ENCODE measurements around the gene ESRRA. TPM values are rescaled to one million over a fixed set of nuclear protein-coding genes. Genes with fewer than 3 reads are reported as not detected.

The ESRRA gene
- total and polyA plus RNA-seq, 2 of the 8 experiments (the other 6 are each of a cell fraction or from before 2014, with no cell fraction given), result 18.2 to 37.0 TPM

GRCh38 chr11:64337538-64338249 lies 32.4 kb downstream of the ESRRA start:
- ChIA-PET CTCF (ENCODE audit: partially characterized antibody) (interaction anchor here (0.6 to 37.6 kb wide), 6 partner anchors 12 to 83 kb away, joined by 3 to 614 read pairs (median 5); partner anchors contain the start of genes CATSPERZ, CCDC88B, ESRRA and PRDX5), POLR2A (ENCODE audit: partially characterized antibody) (interaction anchor here (1.1 kb wide), 1 partner anchor 18 kb away, joined by 4 read pairs; no protein-coding TSS in a partner anchor)
- Histone ChIP-seq H4K5ac (ENCODE audit: insufficient read length, low read depth, low read length) (no peak overlapping the region), H2AK5ac (ENCODE audit: low read depth, low read length) (no peak overlapping the region), H3K9ac (replicated peaks in 1 of 4; ENCODE audit: extremely low read depth in 1 of 4, low read depth in 3 of 4, low read length in 3 of 4) (no peak overlapping the region), H3K27me3 (replicated peaks in 1 of 4; ENCODE audit: control insufficient read depth in 3 of 4, extremely low read depth in 1 of 4, insufficient read depth in 3 of 4, low read length in 3 of 4) (peaks cover 0 to 2% (median 0%) of the 10 kb centered on the region in 4 experiments; a peak in 1 of 7 replicates), H3K4ac (replicated peaks; ENCODE audit: insufficient read length, low read depth, low read length) (no peak overlapping the region), H3K36me3 (ENCODE audit: control insufficient read depth in 2 of 4, insufficient read depth in 4 of 4, low read length in 3 of 4) (no peaks in the 10 kb centered on the region), H3K4me2 (ENCODE audit: insufficient read depth in 1 of 2, low read depth in 2 of 2, low read length in 2 of 2) (no peak overlapping the region), H2BK12ac (ENCODE audit: low read depth, low read length) (no peak overlapping the region), H4K20me1 (replicated peaks in 1 of 2; ENCODE audit: control insufficient read depth in 1 of 2, insufficient read depth in 2 of 2, low read length in 2 of 2) (no peaks in the 10 kb centered on the region), H3K27ac (ENCODE audit: low read depth, low read length) (no peak overlapping the region), H3K56ac (replicated peaks; ENCODE audit: insufficient read length, low read depth, low read length) (no peak overlapping the region), H2BK120ac (replicated peaks; ENCODE audit: low read depth, low read length) (no peak overlapping the region), H2BK5ac (ENCODE audit: low read depth, low read length) (no peak overlapping the region), H3K9me3 (ENCODE audit: insufficient read depth in 2 of 2, low read depth in 1 of 2, low read length in 1 of 2) (no peaks in the 10 kb centered on the region), H3K23me2 (ENCODE audit: low read depth, low read length) (peaks cover 11% of the 10 kb centered on the region; the same call in 1 of the 2 replicates), H3K79me2 (ENCODE audit: control insufficient read depth in 1 of 2, insufficient read depth in 2 of 2, low read length in 2 of 2) (no peaks in the 10 kb centered on the region), H2BK15ac (ENCODE audit: low read length) (no peak overlapping the region), H3K4me1 (replicated peaks in 1 of 4; ENCODE audit: control insufficient read depth in 3 of 4, insufficient read depth in 4 of 4, low read length in 3 of 4) (peaks cover 0 to 19% (median 13%) of the 10 kb centered on the region in 4 experiments; a peak in 6 of 7 replicates), H3K14ac (ENCODE audit: insufficient read length) (no peak overlapping the region), H2BK20ac (ENCODE audit: low read length) (no peak overlapping the region), H3K23ac (ENCODE audit: insufficient read length) (no peak overlapping the region), H4K8ac (ENCODE audit: extremely low read depth, insufficient read depth, low read length) (no peak overlapping the region), H4K91ac (replicated peaks; ENCODE audit: insufficient read length, low read length) (no peak overlapping the region), H2AFZ (ENCODE audit: low read length) (no peak overlapping the region), H3K79me1 (ENCODE audit: low read depth, low read length) (no peaks in the 10 kb centered on the region), H3K18ac (ENCODE audit: extremely low read depth, low read length) (no peak overlapping the region), H3K4me3 (ENCODE audit: extremely low read depth in 1 of 4, insufficient read depth in 2 of 4, low read depth in 3 of 4, low read length in 4 of 4) (no peak overlapping the region)
- WGBS, 2 experiments (ENCODE audit: extremely low coverage in 1 of 2, insufficient coverage in 1 of 2, insufficient read length in 1 of 2, insufficient replicate concordance in 2 of 2, low coverage in 1 of 2, low lambda C conversion rate in 2 of 2, missing lambda C conversion rate in 1 of 2), result 86% methylated on average over 8 of the region's 8 CpGs; no CpG with 5 or more reads in 1 of the 2 experiments
- no peak for FAIRE-seq
- TF ChIP-seq KDM1A (IDR thresholded peaks at IDR 0.05; ENCODE audit: borderline replicate concordance, low read length), result peak; percentile 86; the same call in 1 of the 2 replicates
- TF ChIP-seq GABPA (IDR thresholded peaks at IDR 0.05; ENCODE audit: borderline replicate concordance, insufficient read depth, low read length), result no peak
- no peak for DNase-seq (ENCODE audit: low read depth in 1 of 2, low spot score in 2 of 2)
